NCI-H2029 treated with DMSO at 0.1 percent for 48 hours (cell line): ENCODE results near the gene UHRF2.
A peak's percentile ranks its signal among the peaks of the same experiment; 100 is the strongest.
"Not testable (repeated sequence)": the region's sequence is repeated elsewhere in the genome, so short reads cannot be mapped to it uniquely, and the experiment has no call there.

ENCODE experiments used
- DNase-seq: peaks from one replicate; lab custom pipeline; 2025; lab: John Stamatoyannopoulos, UW

UHRF2 gene

DNA sequence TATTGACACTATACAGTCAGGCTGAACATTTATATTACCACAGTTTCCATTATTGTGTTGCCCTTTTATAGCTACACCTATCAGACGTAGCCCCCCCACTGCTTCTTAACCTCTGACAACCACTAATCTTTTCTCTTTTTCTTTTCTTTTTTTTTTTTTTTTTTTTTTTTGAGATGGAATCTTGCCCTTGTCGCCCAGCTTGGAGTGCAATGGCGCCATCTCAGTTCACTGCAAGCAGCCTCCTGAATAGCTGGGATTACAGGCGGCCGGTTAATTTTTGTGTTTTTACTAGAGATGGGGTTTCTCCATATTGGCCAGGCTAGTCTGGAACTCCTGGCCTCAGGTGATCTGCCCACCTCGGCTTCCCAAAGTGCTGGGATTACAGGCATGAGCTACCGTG lies 75.4 kb downstream of the UHRF2 start:
- DNase-seq = no peak

DNA sequence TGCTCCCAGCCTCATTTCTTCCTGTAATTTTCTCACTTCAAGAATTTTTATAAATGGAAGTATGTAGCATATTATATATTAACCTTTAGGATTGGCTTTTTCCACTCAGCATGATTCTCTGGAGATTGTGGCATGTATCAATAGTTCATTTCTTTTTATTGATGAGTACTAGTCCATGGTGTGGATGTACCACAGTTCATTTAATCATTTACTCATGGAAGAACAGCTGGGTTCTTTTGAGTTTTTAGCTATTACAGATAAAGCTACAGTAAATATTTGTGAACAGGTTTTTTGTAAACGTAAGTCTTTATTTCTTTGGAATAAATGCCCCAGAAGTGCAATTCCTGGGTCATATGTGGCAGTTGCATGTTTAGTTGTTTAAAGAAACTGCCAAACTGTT lies 76.1 kb downstream of the UHRF2 start:
- no peak for DNase-seq

DNA sequence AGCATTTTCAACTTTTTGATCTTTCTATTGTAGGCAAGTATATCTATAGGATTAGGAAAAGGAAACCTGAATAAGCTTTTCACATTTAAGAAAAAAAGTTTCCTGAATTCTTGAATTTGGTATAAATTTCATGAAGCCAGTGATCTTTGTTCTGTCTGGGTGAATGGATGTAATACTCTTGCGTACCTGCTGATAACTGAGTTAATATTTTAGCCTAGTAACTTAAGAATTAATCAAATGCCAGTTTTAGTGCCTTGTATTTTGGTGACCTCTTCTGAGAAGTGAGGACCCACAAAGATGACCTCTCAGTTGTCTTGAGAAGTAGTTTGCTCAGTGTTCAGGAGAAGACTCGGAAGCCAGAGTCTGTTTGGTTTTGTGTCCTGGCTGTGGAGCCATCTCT lies 77.9 kb downstream of the UHRF2 start:
- no peak for DNase-seq

DNA sequence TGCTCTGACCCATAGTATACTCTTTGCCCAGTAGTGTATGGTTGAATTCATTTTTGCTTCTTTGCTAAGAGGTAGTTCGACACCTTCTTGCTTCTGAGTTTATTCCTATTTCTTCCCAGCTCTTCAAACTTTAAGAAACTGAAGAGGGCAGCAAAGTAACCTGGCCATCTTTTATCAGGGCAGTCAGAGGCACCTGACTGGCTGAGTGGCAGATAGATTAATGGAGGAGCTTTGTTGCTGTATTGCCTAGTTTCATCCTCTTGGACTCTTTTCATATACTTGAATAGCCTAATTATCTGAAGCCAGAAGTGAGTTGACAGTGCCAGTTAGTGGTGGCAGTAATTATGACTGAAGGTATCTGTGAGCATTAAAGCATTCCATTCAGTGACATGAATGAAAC lies 82.5 kb downstream of the UHRF2 start:
- no peak for DNase-seq

DNA sequence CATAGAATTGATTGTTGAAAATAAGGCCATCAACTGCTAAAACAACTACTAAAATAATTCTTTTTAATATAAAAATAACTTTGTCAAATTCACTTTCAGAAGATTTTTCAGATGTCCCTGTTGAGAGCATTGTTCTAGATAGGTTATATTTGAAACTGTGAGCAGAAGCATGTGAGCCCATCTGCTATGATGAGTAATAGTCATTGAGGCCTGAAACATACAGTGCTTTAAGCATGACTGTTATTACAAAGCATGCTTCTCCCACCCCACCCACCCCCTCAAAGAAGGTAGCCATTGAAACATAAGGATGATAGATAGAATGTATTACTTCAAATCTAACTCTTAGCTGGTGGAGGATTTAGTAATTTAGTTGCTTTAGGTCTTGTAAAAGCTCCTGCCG lies 86.0 kb downstream of the UHRF2 start:
- DNase-seq = no peak

DNA sequence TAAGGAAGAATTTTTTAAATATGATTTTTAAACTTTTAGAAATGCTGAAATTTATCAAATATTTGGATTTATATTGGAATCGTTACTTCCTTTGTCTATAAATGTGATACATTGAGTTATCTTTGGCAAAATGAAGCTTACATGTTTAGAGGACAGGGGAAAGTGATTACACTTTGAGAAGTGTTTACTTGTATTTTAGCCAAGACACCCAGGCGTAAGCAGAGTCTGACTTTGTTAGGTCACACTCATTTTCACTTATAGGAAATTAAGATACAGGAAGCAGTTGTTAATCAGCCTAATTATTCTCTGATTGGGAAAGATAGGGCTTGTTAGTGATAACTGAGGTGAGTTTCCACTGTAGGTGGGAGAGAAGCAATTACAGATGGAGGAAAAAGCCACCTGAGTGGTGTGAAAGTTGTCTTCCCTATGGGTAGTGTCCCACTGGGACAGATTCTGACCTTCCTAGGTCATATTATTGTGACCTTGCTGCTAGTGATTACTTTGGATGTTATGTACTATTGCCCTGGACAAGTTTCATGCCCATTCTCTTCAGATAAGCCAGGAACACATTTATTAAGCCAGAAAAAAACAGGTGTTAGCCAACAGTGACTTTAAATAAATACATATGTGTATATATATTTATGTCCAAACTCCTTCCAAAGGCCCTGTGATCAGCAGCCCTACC lies 88.7 kb downstream of the UHRF2 start:
- no peak for DNase-seq

DNA sequence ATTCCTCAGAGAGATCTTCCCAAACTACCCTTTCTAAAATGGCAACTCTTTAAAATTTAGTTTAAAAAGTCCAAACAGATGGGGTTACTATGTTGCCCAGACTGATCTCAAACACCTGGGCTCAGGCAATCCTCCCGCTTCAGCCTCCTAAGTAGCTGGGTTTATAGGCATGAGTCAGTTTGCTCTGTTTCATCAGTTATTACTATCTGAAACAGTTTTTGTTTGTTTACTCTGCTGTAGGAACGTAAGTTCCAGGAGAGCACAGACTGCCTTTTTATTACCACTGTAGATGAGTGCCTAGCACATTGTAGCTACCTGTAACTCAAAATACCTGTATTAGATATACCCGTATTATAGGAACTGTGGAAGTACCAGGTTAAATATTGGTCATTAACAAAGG lies 89.4 kb downstream of the UHRF2 start:
- DNase-seq = no peak

DNA sequence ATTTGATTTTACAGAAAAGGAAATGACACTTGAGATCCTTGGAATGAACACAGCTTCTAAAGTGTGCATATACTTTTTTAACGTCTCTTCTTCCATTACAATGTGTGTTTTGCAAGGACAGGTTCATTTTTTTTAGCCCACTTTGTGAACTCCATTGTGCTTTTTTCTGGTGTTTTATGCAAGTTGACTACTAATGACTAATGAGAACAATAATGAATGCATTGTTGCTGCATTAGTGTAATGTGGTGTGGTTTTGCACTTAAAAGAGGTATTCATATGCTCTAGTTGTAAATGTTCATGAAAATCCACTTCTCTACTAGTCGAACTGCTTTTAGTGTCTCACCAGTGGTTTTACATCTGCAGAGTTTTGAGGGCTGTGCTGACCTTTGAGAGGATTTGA lies 93.6 kb downstream of the UHRF2 start:
- no peak for DNase-seq

DNA sequence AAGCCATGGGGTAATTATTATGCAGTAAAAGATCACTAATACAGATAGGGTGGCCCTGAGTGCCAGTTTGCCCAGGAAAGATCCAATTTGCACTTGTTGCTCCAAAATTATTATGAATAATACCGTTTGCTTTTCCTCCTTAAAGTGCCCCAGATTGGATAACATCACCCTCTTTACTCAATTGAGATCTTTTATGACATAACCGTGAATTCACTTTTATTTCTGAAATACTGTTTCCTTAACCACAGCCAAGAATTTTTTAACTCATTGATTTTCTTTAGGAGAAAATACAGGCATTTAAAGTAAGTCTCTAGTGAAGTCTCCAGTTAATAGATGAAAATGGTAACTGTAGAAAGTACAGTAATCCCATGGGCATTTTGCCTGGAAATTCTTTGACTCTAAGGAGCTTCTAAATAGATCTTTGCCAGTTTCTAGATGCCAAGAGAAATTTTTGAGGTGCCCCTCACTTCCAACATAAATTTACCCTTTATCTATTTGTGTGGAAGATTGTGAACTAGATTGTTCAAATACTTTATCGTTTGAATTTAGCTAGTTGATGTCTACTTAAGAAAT lies 99.2 kb downstream of the UHRF2 start:
- DNase-seq = no peak

DNA sequence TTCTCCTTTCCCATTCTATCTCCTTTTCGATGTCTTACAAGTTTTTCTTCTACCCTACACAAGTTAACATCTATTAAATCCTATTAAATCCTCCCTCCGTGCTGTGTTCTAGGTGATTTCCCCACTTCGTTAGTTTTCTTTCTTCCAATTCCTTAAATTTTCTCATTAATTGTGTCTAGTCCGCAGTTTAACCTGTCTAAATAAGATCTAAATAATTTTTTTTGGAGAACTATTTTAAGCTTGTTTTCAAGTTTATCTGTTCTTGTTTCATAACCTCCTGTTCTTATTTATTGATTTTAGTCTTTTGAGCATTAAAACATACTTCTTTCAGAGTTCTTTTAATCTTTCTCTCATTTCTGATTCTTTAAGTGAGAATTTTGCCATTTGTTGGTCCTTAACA lies 109.3 kb downstream of the UHRF2 start:
- no peak for DNase-seq

DNA sequence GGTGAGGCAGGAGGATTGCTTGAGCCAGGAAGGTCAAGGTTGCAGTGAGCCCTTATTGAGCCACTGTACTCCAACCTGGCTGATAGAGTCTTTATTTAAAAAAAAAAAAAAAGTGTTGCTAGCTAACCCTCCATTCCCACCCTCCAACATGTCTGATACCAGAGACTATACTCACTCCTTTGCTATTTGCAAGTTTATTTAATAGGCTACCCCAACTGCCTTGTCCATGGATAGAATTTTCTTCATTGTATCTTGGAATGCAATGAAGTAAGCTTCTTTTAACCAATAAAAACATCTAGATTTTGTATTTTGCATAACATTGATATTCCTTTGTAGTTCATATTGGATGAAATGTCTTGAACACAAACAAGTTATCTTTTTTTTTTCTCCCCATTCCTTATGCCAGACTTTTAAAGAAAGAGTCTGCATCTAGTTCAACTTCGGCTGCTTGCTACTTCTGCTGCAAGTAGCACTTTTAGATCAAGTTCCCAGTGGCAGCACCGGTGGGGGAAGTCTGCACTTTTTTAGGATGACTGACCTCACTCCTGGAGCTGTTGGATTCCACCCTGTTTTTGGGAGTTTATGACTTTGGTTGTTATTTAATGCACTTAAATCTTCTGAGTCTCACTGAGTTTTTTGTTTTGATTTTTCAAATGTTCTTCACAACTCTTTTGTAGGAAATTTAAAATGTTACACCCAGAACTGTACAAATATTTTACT lies 112.5 kb downstream of the UHRF2 start:
- no peak for DNase-seq

DNA sequence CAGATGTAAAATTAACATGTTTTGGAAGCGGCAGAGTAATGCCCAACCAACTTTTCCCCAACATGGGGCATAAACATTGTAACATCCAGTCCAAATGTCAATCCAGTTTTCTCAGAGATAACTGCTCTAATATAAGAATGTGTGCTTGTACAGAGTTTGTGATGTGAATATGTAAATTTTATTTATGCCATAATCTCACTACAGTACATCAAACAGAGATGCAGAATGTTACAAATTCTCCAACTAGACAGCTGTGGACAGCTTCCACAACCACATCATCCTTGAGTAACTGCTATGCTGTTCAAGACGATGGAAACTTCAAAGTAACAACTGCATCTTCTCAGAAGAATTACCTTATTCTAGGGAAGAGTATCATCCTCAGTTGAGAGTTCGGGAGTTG lies 122.6 kb downstream of the UHRF2 start:
- DNase-seq = no peak

DNA sequence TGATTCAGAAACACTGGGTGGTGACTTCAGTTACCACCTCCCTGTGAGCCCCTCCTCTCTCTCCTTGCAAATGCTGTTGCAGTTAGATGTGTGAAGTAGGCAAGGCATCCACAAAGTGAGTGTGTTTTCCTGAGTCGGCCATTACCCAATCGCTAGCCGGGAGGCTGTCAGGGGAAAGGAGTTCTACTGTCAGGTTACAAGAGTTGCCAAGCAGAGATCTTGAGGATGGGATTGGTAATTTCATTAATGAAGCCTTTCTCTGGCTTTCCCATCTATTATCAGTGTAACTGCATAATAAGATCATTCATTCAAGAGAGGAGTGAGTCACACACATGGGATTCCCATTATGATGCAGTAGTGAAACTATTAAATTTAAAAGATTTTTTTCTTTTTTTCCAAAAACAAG lies 125.7 kb downstream of the UHRF2 start:
- DNase-seq = no peak

DNA sequence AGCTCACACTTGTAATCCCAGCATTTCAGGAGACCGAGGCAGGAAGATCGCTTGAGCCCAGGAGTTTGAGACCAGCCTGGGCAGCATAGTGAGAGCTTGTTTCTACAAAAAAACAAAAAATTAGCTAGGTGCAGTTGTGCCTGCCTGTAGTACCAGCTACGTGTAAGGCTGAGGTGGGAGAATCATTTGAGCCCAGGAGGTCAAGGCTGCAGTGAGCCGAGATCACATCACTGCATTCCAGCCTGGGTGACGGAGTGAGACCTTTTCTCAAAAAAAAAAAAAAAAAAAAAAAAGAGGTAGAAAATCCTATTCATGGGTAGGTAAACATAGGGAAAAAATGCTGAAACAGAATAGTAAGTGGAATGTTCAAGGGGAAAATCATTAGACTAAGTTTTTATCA lies 129.6 kb downstream of the UHRF2 start:
- DNase-seq = not testable (repeated sequence)

DNA sequence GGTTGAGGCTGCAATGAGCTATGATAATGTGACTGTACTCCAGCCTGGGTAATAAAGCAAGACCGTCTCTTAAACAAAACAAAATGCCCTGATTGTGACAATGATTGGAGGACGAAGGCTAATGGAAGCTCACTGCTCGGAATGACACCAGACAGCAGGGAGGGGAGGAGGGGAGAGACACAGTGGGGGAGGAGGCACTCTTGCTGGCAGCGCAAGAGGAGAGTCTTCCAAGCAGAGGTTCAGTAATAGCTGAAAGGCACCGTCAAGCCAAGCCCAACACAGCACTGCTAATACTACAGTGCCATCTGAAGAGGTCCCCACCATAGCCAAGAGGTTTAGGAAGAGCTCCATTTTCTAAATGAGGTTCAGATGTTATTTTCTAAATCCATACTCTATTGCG lies 130.2 kb downstream of the UHRF2 start:
- DNase-seq = no peak

DNA sequence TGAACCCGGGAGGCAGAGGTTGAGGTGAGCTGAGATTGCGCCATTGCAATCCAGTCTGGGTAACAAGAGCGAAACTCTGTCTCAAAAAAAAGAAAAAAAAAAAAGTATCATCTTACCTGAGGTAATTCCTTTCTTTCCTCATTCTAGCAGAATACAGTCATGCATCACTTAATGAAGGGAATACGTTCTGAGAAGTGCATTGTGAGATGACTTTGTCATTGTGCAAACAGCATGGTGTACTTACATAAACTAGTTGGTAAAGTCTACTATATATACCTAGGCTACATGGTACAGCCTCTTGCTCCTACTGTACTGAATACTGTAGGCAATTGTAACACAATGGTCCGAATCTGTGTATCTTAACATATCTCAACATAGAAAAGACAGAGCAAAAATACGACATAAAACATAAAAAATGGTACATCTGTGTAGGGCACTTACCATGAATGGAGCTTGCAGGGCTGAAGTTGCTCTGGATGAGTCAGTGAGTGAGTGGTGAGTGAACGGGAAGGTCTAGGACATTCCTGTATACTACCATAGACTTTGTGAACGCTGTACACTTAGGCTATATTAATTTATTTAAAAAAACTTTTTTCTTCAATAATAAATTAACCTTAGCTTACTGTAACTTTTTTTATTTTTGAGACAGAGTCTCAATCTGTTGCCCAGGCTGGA lies 132.2 kb downstream of the UHRF2 start:
- no peak for DNase-seq

DNA sequence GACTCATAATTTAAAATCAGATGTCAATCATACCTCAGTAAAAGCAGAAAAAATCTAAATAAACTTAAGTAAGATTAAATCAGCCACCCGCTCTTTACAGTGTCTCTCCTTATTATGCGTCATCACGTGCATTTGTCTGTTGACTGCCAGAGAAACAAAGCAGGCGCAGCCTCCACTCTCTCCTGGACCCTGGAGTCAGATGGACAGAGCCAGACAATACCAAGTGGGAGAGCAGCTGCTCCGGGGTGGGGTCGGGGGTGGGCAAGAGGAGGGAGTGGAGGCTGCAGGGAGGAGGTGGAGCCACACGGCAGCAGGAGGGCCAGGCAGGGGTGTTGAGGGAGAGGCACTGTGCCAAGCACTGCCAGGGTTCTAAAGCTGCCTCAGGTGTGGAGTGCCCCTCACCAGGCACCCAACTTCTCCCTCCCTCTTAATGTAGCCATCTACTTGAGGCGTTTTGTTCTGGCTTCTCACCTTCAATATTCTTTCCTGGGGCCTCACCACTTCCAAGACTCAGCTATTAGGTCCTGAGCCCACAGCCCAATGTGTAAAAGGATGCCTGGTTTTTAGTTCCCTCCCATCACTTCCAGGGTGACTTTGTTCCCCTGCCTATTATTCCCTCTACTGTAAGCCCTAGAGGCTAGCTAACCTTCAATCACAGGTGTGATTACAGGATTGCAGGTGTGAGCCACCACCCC lies 136.3 kb downstream of the UHRF2 start:
- DNase-seq = peak; percentile 51

DNA sequence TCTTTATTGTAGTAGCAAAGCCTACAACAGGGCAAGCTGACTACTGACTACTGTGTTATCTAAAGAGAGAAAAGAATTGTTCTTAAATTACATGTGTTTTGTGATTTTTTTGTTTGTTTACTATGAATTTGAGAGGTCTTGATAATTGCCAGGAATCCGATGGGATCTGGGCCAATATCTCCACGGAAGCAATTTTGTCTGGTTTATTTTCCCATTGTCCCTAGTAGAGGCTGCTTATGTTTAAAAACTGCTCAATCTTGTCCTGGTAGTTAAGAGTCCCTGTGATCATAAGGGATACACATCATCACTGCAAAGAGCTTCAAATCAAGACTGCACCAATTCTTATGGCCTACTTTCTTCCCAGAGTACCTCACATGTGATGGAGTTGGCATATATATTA lies 138.1 kb downstream of the UHRF2 start:
- DNase-seq = peak; percentile 45

DNA sequence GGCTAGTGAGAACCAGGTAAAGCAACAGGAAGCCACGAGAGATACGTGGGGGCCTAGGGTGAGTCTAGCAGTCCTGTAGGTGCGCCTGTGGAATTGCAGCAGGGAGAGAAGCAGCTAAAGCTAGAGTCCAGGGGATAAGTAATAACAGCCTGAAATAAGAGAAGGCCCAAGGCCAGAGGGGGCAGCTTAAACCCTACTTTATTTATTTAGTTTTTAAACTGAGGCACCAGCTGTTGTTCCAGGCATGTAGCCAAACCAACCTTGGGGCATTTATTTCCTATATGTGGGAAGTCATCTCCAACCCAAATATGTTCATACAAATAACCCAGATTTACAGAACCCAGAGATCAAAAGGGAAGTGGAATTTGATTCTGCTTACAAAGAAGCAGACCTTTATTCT lies 139.0 kb downstream of the UHRF2 start:
- DNase-seq = peak; percentile 34

DNA sequence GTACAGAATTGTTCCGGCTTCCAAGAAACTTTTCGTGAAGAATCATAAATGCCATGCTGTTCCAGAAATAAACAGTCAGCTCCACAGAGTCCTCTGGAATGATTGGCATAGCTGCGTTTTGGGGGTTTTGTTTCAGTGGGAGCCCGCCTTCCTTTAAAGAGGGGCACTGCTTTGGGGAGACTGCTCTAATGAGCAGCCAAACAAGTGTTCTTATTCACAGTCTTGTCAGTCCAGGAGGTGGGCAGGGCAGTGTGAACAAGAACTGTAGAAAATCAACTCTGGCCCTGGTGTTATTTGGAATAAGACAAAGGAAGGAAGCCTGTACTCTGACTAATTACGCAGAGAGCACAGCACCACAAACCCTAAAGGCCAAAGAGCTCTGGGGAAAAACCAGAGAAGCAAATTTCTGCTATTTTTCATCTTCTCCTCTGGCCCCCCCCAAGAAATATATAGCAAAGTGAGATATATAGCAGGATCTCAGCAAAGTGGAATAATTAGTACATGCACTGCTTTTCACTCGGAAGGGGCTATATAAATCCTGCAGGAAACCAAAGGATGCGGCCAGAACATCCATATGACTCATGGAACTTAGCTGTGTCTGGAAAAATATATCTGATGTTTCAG lies 139.6 kb downstream of the UHRF2 start:
- DNase-seq = no peak

DNA sequence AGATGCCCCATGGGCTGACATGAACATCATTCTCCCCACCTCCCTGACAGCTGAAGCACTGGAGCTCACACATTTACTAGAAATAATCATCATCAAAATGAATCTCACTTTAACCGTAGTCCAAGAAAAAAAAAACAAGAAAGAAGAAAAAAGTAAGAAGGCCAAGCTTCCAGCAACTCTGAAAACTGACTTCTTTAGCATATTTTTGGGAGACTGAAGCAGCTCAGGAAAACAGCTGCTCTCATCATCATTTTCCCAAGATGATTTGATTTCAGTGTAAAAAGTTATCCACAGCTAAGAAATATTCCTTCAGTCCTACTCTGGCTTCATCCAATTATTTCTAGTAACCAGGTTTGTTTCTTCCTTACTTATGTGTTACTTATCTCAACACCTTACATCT lies 140.9 kb downstream of the UHRF2 start:
- no peak for DNase-seq
